Measurements from ENCODE around the gene LRMDA.

Gene LRMDA

GRCh38 chr10:76066457-76066856, 635.0 kb downstream of the LRMDA start:
- Histone ChIP-seq H3K9ac (ENCODE audit: low read depth, low read length) (no peak overlapping the region), H3K4me1 (ENCODE audit: insufficient read depth, low read length) (no peaks in the 10 kb centered on the region), H3K27ac (ENCODE audit: low read length) (no peak overlapping the region), H2AFZ (ENCODE audit: low read depth, low read length) (no peak overlapping the region), H3K79me2 (ENCODE audit: insufficient read depth, low read length) (no peaks in the 10 kb centered on the region), H3K4me3 (ENCODE audit: low read depth in 1 of 2, low read length in 2 of 2) (no peak overlapping the region), H3K4me2 (ENCODE audit: insufficient read depth, low read length) (no peak overlapping the region), H3K9me3 (ENCODE audit: insufficient read depth, low read length, severe bottlenecking) (no peaks in the 10 kb centered on the region), H3K27me3 (ENCODE audit: insufficient read depth, low read length, poor library complexity) (no peaks in the 10 kb centered on the region), H3K36me3 (ENCODE audit: insufficient read depth, low read length) (no peaks in the 10 kb centered on the region), H4K20me1 (ENCODE audit: insufficient read depth, low read length) (no peaks in the 10 kb centered on the region)
- ATAC-seq (ENCODE audit: insufficient read depth, low read depth) (no peak), DNase-seq (no peak)
- no peak for TF ChIP-seq EZH2 (IDR thresholded peaks at IDR 0.05; ENCODE audit: borderline replicate concordance, low read depth, low read length, severe bottlenecking)
- TF ChIP-seq CTCF (IDR thresholded peaks at IDR 0.05; ENCODE audit: borderline replicate concordance, extremely low read depth, low read length, poor library complexity, severe bottlenecking) = no peak

GRCh38 chr10:76067447-76067846, 636.0 kb downstream of the LRMDA start:
- Histone ChIP-seq H3K36me3 (ENCODE audit: insufficient read depth, low read length) (no peaks in the 10 kb centered on the region), H3K4me3 (ENCODE audit: low read depth in 1 of 2, low read length in 2 of 2) (no peak overlapping the region), H2AFZ (ENCODE audit: low read depth, low read length) (no peak overlapping the region), H3K4me2 (ENCODE audit: insufficient read depth, low read length) (no peak overlapping the region), H3K27ac (ENCODE audit: low read length) (no peak overlapping the region), H4K20me1 (ENCODE audit: insufficient read depth, low read length) (no peaks in the 10 kb centered on the region), H3K9ac (ENCODE audit: low read depth, low read length) (no peak overlapping the region), H3K4me1 (ENCODE audit: insufficient read depth, low read length) (no peaks in the 10 kb centered on the region), H3K9me3 (ENCODE audit: insufficient read depth, low read length, severe bottlenecking) (no peaks in the 10 kb centered on the region), H3K27me3 (ENCODE audit: insufficient read depth, low read length, poor library complexity) (no peaks in the 10 kb centered on the region), H3K79me2 (ENCODE audit: insufficient read depth, low read length) (no peaks in the 10 kb centered on the region)
- DNase-seq = no peak
- TF ChIP-seq EZH2 (IDR thresholded peaks at IDR 0.05; ENCODE audit: borderline replicate concordance, low read depth, low read length, severe bottlenecking) (no peak), CTCF (IDR thresholded peaks at IDR 0.05; ENCODE audit: borderline replicate concordance, extremely low read depth, low read length, poor library complexity, severe bottlenecking) (no peak)
- ATAC-seq (ENCODE audit: insufficient read depth, low read depth) = no peak

GRCh38 chr10:76068856-76069255, 637.4 kb downstream of the LRMDA start:
- H2AFZ ChIP-seq (ENCODE audit: low read depth, low read length) = no peak overlapping the region
- H3K4me1 ChIP-seq (ENCODE audit: insufficient read depth, low read length) = no peaks in the 10 kb centered on the region
- TF ChIP-seq EZH2 (IDR thresholded peaks at IDR 0.05; ENCODE audit: borderline replicate concordance, low read depth, low read length, severe bottlenecking) (no peak), CTCF (IDR thresholded peaks at IDR 0.05; ENCODE audit: borderline replicate concordance, extremely low read depth, low read length, poor library complexity, severe bottlenecking) (no peak)
- H3K9me3 ChIP-seq (ENCODE audit: insufficient read depth, low read length, severe bottlenecking) = no peaks in the 10 kb centered on the region
- no peaks in the 10 kb centered on the region for H3K79me2 ChIP-seq (ENCODE audit: insufficient read depth, low read length)
- H4K20me1 ChIP-seq (ENCODE audit: insufficient read depth, low read length) = no peaks in the 10 kb centered on the region
- ATAC-seq (ENCODE audit: insufficient read depth, low read depth) (no peak), DNase-seq (no peak)
- no peaks in the 10 kb centered on the region for H3K36me3 ChIP-seq (ENCODE audit: insufficient read depth, low read length)
- no peaks in the 10 kb centered on the region for H3K27me3 ChIP-seq (ENCODE audit: insufficient read depth, low read length, poor library complexity)
- no peak overlapping the region for H3K9ac ChIP-seq (ENCODE audit: low read depth, low read length)
- no peak overlapping the region for H3K4me2 ChIP-seq (ENCODE audit: insufficient read depth, low read length)
- H3K27ac ChIP-seq (ENCODE audit: low read length) = no peak overlapping the region
- no peak overlapping the region for H3K4me3 ChIP-seq (ENCODE audit: low read depth in 1 of 2, low read length in 2 of 2)

GRCh38 chr10:76070916-76071315, 639.5 kb downstream of the LRMDA start:
- Histone ChIP-seq H3K9ac (ENCODE audit: low read depth, low read length) (no peak overlapping the region), H3K27ac (ENCODE audit: low read length) (no peak overlapping the region), H3K9me3 (ENCODE audit: insufficient read depth, low read length, severe bottlenecking) (peaks cover 2% of the 10 kb centered on the region), H3K4me1 (ENCODE audit: insufficient read depth, low read length) (no peaks in the 10 kb centered on the region), H3K36me3 (ENCODE audit: insufficient read depth, low read length) (no peaks in the 10 kb centered on the region), H3K4me2 (ENCODE audit: insufficient read depth, low read length) (no peak overlapping the region), H3K4me3 (ENCODE audit: low read depth in 1 of 2, low read length in 2 of 2) (no peak overlapping the region), H3K27me3 (ENCODE audit: insufficient read depth, low read length, poor library complexity) (no peaks in the 10 kb centered on the region), H2AFZ (ENCODE audit: low read depth, low read length) (no peak overlapping the region), H3K79me2 (ENCODE audit: insufficient read depth, low read length) (no peaks in the 10 kb centered on the region), H4K20me1 (ENCODE audit: insufficient read depth, low read length) (no peaks in the 10 kb centered on the region)
- ATAC-seq (ENCODE audit: insufficient read depth, low read depth) (no peak), DNase-seq (no peak)
- no peak for TF ChIP-seq CTCF (IDR thresholded peaks at IDR 0.05; ENCODE audit: borderline replicate concordance, extremely low read depth, low read length, poor library complexity, severe bottlenecking)
- TF ChIP-seq EZH2 (IDR thresholded peaks at IDR 0.05; ENCODE audit: borderline replicate concordance, low read depth, low read length, severe bottlenecking) = no peak

All from DND-41 (cell line).